GM20431 (cell line): ENCODE measurements around the gene ALG1L2.
"Not testable (repeated sequence)": the region's sequence is repeated elsewhere in the genome, so short reads cannot be mapped to it uniquely, and the experiment has no call there.

Source experiments
- in situ Hi-C: fragments of 300-500 bp; cut with MseI, MboI; formaldehyde crosslinking; loops from one replicate; pipeline ENCODE4 v1.15.0; 2020; ENCODE audit warnings: low sequenced_read_pairs; ENCODE audit not compliant: unreplicated experiment

ALG1L2 gene

DNA sequence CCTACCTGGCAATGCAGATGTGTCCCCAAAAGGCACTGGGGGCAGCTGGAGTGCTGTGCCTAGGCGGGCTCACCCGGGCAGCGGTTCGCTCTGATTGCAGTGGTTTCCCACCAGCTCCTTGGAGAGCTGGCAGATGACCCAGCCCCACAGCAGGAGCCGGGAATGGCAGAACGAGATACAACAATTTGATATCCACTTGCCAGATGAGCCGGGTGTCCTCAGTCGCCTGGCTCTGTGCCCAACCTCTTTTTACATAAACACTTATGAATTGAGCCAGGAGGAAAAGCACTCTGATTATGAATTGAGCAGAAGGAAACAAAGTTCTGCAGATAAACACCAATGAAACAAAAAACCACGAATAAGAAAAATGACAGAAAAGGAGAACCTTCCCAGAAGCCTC is 38.2 kb downstream of the ALG1L2 start:
- in situ Hi-C loops: not testable (repeated sequence)

DNA sequence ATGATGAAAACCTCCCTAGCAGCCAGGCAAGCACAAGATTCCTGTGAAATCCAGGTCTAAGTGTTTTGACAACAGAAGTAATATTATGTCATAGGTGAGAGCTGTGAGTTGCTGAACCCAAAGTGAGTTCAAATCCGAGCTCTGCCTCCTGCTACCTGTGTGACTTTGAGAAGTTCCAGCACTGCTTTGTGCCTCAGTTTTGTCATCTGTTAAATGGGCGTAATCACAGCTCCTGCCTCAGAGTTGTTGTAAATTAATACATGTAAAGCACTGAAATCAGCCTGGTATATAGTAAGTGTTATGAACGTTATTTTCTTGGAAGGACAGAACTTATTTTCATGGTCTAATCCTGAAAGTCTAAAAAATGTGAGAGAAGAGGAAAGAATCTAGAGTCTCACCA is 38.7 kb downstream of the ALG1L2 start:
- in situ Hi-C loops: not testable (repeated sequence)

DNA sequence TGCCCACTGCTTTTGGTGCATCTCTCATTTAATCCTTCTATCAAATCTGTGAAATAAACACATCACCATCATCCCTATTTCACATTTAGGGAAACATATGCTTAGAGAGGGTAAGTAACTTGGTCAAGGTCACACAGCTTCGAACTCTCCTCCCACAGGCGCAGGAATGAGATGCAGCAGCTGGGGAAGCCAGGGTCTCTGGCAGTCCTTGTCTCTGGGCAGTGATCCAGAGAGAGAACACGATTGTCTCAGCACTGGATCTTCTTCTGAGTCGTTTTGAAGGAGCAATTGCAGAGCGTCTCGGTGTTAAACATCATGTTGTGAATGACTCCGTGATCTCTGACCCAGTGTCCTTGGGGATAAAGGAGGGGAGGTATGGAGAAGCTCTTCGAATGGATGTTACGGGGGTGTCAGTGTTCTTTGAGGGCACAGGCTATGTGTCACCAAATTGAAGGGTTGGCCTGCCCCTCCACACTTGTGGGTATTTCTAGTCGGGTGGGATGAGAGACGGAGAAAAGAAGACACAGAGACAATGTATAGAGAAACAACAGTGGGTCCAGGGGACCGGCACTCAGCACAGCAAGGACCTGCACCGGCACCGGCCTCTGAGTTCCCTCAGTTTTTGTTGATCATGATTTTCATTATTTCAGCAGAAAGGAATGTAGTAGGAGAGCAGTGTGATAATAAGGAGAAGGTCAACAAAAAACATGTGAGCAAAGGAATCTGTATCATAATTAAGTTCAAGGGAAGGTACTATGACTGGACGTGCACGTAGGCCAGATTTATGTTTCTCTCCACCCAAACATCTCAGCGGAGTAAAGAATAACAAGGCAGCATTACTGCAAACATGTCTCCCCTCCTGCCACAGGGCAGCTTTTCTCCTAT is 41.5 kb downstream of the ALG1L2 start:
- in situ Hi-C loops: not testable (repeated sequence)

DNA sequence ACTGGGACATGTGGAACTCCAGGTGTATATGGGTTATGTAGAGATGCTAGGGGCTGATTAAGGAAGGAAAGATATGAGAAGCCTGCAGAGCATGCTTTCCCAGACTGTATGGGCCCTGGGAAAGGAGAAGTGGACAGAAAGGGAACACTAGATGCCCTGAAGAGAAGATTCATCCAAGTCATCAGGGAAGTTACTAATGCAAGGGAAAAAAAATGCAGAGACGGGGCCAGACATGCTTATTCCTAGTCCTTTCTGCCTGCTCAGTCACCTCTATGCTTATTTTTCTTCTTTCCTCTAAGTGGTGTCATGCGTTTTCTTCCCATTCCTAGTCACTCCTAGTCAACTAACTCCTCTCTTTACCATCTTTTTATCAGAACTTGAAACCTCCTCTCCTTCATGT is 43.8 kb downstream of the ALG1L2 start:
- in situ Hi-C loops: loop anchor here (25.0 kb wide), 1 partner anchor 412 kb away; no protein-coding TSS in a partner anchor

DNA sequence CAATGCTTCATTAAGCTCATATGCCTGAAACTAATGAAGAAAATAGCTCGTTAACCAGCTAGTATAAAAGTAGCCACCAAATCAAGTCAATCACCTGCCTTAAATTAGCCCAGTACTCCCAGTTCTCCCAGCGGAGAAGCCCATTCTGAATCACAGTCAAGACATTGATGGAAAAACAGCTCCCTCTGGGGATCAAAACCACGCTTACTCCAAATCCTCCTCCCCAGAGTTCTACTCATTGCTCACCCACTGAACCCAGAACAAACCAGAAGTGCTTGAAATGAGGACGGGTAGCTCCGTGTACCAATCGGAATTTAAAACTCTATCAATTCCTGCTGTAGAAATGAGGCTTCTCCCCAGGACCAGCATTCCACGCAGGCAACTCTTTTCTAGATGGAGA is 54.7 kb downstream of the ALG1L2 start:
- in situ Hi-C loops: loop anchor here (25.0 kb wide), 1 partner anchor 401 kb away; no protein-coding TSS in a partner anchor

DNA sequence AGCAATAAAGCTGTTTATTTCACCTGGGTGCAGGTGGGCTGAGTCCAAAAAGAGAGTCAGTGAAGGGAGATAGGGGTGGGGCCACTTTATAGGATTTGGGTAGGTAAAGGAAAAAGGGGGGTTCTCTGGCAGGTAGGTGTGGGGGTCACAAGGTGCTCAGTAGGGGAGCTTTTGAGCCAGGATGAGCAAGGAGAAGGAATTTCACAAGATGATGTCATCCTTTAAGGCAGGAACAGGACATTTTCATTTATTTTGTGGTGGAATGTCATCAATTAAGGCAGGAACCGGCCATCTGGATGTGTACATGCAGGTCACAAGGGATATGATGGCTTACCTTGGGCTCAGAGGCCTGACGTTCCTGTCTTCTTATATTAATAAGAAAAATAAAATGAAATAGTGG is 56.1 kb downstream of the ALG1L2 start:
- in situ Hi-C loops: loop anchor here (25.0 kb wide), 1 partner anchor 400 kb away; no protein-coding TSS in a partner anchor

DNA sequence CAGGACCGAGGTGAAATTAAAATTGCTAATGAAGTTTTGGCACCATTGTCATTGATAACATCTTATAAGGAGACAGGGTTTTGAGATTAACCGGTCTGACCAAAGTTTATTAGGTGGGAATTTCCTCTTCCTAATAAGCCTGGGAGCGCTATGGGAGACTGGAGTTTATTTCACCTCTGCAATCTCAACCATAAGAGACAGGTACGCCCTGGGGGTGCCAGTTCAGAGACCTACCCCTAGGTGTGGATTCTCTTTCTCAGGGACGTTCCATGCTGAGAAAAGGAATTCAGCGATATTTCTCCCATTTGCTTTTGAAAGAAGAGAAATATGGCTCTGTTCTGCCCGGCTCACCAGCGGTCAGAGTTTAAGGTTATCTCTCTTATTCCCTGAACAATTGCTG is 57.4 kb downstream of the ALG1L2 start:
- in situ Hi-C loops: loop anchor here (25.0 kb wide), 1 partner anchor 398 kb away; no protein-coding TSS in a partner anchor

DNA sequence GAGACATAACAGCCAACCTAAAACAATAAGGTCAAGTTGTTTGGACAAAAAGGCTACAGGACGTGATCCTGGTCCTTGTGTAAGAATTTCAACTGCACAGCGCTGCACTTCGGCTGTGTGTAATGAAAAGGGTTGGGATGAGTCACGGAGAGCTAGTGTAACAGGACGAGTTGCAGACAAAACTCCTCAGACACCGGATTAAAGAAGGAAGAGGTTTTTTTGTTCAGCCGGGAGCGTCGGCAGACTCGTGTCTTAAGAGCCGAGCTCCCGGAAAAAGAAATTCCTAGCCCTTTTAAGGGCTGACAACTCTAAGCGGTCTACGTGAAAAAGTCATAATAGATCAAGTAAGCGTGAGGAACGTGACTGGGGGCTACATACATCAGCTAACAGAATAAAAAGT is 59.1 kb downstream of the ALG1L2 start:
- in situ Hi-C loops: loop anchor here (25.0 kb wide), 1 partner anchor 397 kb away; no protein-coding TSS in a partner anchor

DNA sequence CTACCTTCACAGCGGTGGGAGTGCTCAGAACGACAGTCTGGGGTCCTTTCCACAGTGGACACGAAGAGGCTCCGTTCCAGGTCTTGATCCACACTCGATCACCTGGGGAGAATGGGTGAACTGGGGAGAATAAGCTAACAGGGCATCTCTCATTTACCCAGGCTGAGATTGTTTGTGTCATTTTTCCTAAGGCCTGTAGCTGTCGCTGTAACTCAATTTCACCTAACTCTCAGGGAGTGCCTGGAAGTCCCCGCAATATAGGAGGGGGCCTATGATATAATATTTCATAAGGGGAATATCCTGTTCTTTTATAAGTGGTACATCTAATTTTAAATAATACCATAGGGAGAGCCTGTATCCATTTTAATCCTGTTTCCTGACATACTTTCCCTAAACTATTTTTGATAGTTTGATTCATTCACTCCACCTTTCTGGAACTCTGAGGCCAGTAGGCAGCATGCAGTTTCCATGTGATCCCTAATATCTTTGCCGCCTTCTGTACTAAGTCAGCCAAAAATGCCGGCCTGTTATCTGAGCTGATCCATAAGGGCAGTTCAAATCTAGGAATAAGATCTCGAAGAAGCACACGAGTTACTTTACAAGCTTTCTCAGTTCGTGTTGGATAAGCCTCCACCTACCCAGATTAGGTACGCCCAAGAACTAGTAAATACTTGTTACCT is 62.2 kb downstream of the ALG1L2 start:
- in situ Hi-C loops: loop anchor here (25.0 kb wide), 1 partner anchor 394 kb away; no protein-coding TSS in a partner anchor

DNA sequence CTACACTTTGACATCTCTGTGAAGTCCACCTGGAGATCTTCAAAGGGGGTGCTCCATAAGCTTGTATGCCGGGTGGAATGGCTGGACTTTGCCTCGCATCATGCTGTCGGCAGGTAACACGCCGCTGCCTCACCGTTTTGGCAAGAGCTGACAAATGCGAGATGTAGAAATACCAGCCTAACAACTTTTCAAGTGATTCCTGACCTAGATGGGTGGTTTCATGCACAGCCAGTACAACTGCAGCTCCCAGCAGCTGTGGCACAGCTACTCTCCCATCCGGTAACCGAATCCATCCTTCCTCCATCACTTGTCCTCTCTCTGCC is 62.7 kb downstream of the ALG1L2 start:
- in situ Hi-C loops: loop anchor here (25.0 kb wide), 1 partner anchor 393 kb away; no protein-coding TSS in a partner anchor

DNA sequence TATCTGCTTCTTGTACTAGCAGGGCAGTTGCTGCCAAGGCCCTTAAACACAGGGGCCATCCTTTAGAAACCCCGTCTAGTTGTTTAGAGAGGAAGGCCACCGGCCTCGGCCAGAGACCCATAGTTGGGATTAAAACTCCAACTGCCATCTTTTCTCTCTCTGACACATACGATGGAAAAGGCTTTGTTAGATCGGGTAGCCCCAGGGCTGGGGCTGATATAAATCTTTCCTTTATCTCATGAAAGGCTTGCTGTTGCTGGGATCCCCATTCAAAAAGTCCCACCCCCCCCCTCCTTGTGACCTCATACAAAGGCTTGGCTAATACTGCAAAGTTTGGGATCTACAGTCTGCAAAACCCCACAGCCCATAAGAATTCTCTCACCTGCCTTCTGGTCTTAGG is 63.8 kb downstream of the ALG1L2 start:
- in situ Hi-C loops: loop anchor here (25.0 kb wide), 1 partner anchor 392 kb away; no protein-coding TSS in a partner anchor

DNA sequence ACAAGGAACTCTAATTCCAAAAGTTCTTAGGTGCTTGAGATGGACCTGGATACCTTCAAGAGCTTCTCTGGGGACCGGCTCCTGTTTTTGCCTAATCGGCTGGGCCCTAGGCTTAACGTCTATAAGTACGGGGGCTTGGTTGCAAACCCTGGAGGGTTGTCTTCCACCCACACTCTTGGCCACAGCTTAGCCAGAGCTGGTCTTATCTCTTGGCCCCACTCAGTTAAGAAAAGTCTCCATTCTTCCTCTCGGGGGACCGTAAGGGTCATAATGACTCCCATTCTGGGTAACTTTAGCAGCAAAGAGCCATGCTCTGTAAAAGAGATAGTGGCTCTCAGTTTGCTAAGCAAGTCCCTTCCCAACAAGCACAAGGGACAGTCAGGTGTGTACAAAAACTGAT is 64.8 kb downstream of the ALG1L2 start:
- in situ Hi-C loops: loop anchor here (25.0 kb wide), 1 partner anchor 391 kb away; no protein-coding TSS in a partner anchor
